GM12878 (cell line): ENCODE results near the gene ACE. TPM values are rescaled to one million over a fixed set of nuclear protein-coding genes. Genes with fewer than 3 reads are reported as not detected.

Experiments used
- ASH2L ChIP-seq: fragments of 300-600, 200-600 bp; sonication (generic); IDR thresholded peaks from 2 replicates; pipeline ENCODE4 v1.6.1; 2017; ENCODE audit warnings: low read depth, mild to moderate bottlenecking, borderline replicate concordance
- BCLAF1 ChIP-seq: fragments of 450-650 bp; IDR thresholded peaks from 2 replicates; pipeline ENCODE4 v1.6.1; 2017; ENCODE audit warnings: antibody characterized with exemption, mild to moderate bottlenecking, moderate library complexity
- CBFB ChIP-seq: IDR thresholded peaks from 2 replicates; pipeline ENCODE4 v1.6.1; 2016; ENCODE audit warnings: antibody characterized with exemption, low read depth
- CBX5 ChIP-seq: sonication (generic); IDR thresholded peaks from 2 replicates; pipeline ENCODE4 v1.6.1; 2016; ENCODE audit warnings: low read depth, moderate library complexity, mild to moderate bottlenecking, inconsistent platforms
- CREM ChIP-seq: IDR thresholded peaks from 2 replicates; pipeline ENCODE4 v1.6.1; 2014; ENCODE audit warnings: antibody characterized with exemption, low read depth
- DPF2 ChIP-seq: fragments of 450-650 bp; IDR thresholded peaks from 2 replicates; pipeline ENCODE4 v1.6.1; 2017; ENCODE audit warnings: mild to moderate bottlenecking
- ETV6 ChIP-seq, 2 experiments: fragments of 450-650 bp in 1 of 2; IDR thresholded peaks in 1 of 2; conservative IDR thresholded peaks in 1 of 2; 2 replicates each; pipeline ENCODE4 v1.6.1; 2014; ENCODE audit warnings: antibody characterized with exemption in 1 of 2, borderline replicate concordance in 1 of 2, low read depth in 1 of 2, mild to moderate bottlenecking in 1 of 2, moderate library complexity in 1 of 2
- EZH2 ChIP-seq: IDR thresholded peaks from 2 replicates; pipeline ENCODE4 v1.6.1; 2012; ENCODE audit warnings: low read depth, mild to moderate bottlenecking, control low read depth, inconsistent platforms, low read length, borderline replicate concordance; ENCODE audit not compliant: control insufficient read depth
- HSF1 ChIP-seq: fragments of 150-350 bp; IDR thresholded peaks from 2 replicates; pipeline ENCODE4 v1.6.1; 2014; ENCODE audit warnings: mild to moderate bottlenecking, low read depth, low read length
- IRF4 ChIP-seq: IDR thresholded peaks from 2 replicates; pipeline ENCODE4 v1.6.1; 2011; ENCODE audit warnings: low read depth, low read length
- MTA3 ChIP-seq: IDR thresholded peaks from 2 replicates; pipeline ENCODE4 v1.6.1; 2012; ENCODE audit warnings: low read length, inconsistent platforms, borderline replicate concordance
- NBN ChIP-seq: fragments of 450-650 bp; IDR thresholded peaks from 2 replicates; pipeline ENCODE4 v1.6.1; 2016
- POLR2A ChIP-seq: IDR thresholded peaks from 2 replicates; pipeline ENCODE4 v1.6.1; 2011; ENCODE audit warnings: low read depth, mild to moderate bottlenecking, low read length
- RAD21 ChIP-seq: IDR thresholded peaks from 2 replicates; pipeline ENCODE4 v1.6.1; 2011; ENCODE audit warnings: mild to moderate bottlenecking, low read depth, low read length, moderate library complexity; ENCODE audit not compliant: insufficient read depth
- REST ChIP-seq: IDR thresholded peaks from 2 replicates; pipeline ENCODE4 v1.6.1; 2012; ENCODE audit warnings: mild to moderate bottlenecking, low read depth, low read length
- SIN3A ChIP-seq: IDR thresholded peaks from 2 replicates; pipeline ENCODE4 v1.6.1; 2012; ENCODE audit warnings: low read depth, low read length, improper control_type of control experiment
- ZBTB40 ChIP-seq: fragments of 450-650 bp; IDR thresholded peaks from 2 replicates; pipeline ENCODE4 v1.6.1; 2016; ENCODE audit warnings: mild to moderate bottlenecking, moderate library complexity, borderline replicate concordance
- polyA plus RNA-seq, 11 experiments: library from polyadenylated mRNA; depleted of rRNA in 4 of 11; unstranded in 6 of 11; stranded (reverse) in 5 of 11; fragments of >200 nt; fragmentation: Nextera tagmentation in 4 of 11; fragmentation: Illumina TruSeq in 1 of 11; extraction: Ambion mirVana in 4 of 11; extraction: Trizol in 1 of 11; gene quantifications; 1 replicate in 1 of 11; 2 replicates in 10 of 11; pipeline versions ENCODE4 v1.2.1 to v1.2.3, GENCODE V29; 2011 to 2016; ENCODE audit warnings: inconsistent platforms in 2 of 11, missing spikeins in 2 of 11, low read depth in 1 of 11
- total RNA-seq, 4 experiments: library from RNA; depleted of rRNA in 3 of 4; stranded (reverse); fragments of >200 nt in 3 of 4; fragmentation: Illumina TruSeq in 1 of 4; extraction: Trizol in 1 of 4; gene quantifications; 2 replicates each; pipeline versions ENCODE4 v1.2.1 to v1.2.3, GENCODE V29; 2013 to 2021

The ACE gene
- total and polyA plus RNA-seq, 10 of the 15 experiments (the other 5 are each of a cell fraction or from before 2014, with no cell fraction given), result 0.46 TPM; not detected in 9

GRCh38 chr17:63446753-63447470 is 29.9 kb upstream of the ACE start (continued):
- TF ChIP-seq BCLAF1, result no peak
- no peak for TF ChIP-seq MTA3
- TF ChIP-seq NBN, result no peak
- no peak for TF ChIP-seq EZH2
- peak; percentile 22; the same call in 1 of the 2 replicates for TF ChIP-seq RAD21
- no peak for TF ChIP-seq HSF1
- no peak for TF ChIP-seq REST
- 0 out of 2 replicates have a peak, but pooled peaks have one; percentile 14 for TF ChIP-seq POLR2A
- no peak for TF ChIP-seq ZBTB40
- no peak; a peak in 1 of 4 replicates for TF ChIP-seq ETV6 (conservative IDR thresholded peaks at IDR 0.05 in 1 of 2, IDR thresholded peaks at IDR 0.05 in 1 of 2; ENCODE audit: borderline replicate concordance in 1 of 2, low read depth in 1 of 2)
- no peak for TF ChIP-seq IRF4
- no peak for TF ChIP-seq CREM
- no peak for TF ChIP-seq CBX5
- no peak; the same call in 1 of the 2 replicates for TF ChIP-seq DPF2
- no peak for TF ChIP-seq SIN3A
- no peak for TF ChIP-seq CBFB
- no peak for TF ChIP-seq ASH2L
